HCT116 (cell line): Measurements from ENCODE around the gene MBLAC1. TPM values are rescaled to one million over a fixed set of nuclear protein-coding genes. Genes with fewer than 3 reads are reported as not detected.

Experiments used
- ATAC-seq: fragments of 200-7000 bp; cut with Tn5 transposase; 2 replicates; pipeline ENCODE4 v1.9.1; 2020; ENCODE audit warnings: mild to moderate bottlenecking, moderate library complexity
- BruUV-seq: library from RNA; stranded (reverse); fragments of 400-500 nt; replicated peaks from 2 replicates; lab custom pipeline; 2021; lab: Mats Ljungman, UMichigan
- CTCF ChIA-PET: fragments of 300-600 bp; sonication (Branson Sonifier 250); formaldehyde crosslinking; loops from one replicate; lab custom pipeline; 2021; ENCODE audit warnings: antibody characterized with exemption; lab: Charles Lee
- POLR2A ChIA-PET: fragments of 300-600, 350-600 bp; sonication (Branson Sonifier 250); formaldehyde crosslinking; loops from one replicate; lab custom pipeline; 2021; ENCODE audit warnings: antibody characterized with exemption; lab: Charles Lee
- RAD21 ChIA-PET, 2 experiments: fragments of 300-600 bp; sonication (Branson Sonifier 250); formaldehyde crosslinking; loops; one replicate each; lab custom pipeline; 2023; ENCODE audit warnings: low total read pairs in 2 of 2; ENCODE audit not compliant: uncharacterized antibody in 2 of 2, unreplicated experiment in 2 of 2, low non-redundant PET in 1 of 2; lab: Charles Lee
- DNase-seq: peaks from one replicate; pipeline ENCODE4 v3.0.0-alpha.2; 2010; ENCODE audit warnings: low read depth, low spot score
- H2AFZ ChIP-seq: fragments of 200-600 bp; shearing (Covaris generic), sonication (generic); 2 replicates; pipeline ENCODE4 v1.6.1; 2017; ENCODE audit warnings: low read depth, mixed run types, mixed read lengths, antibody characterized with exemption, low read length; ENCODE audit not compliant: poor library complexity, severe bottlenecking
- H3K27ac ChIP-seq: 2 replicates; pipeline ENCODE4 v1.5.1; 2012; ENCODE audit warnings: low read depth, low read length
- H3K27me3 ChIP-seq: fragments of 200-600 bp; sonication (generic); 2 replicates; pipeline ENCODE4 v1.6.1; 2016; ENCODE audit warnings: mixed run types, low read length, mixed read lengths; ENCODE audit not compliant: insufficient read depth
- H3K36me3 ChIP-seq, 2 experiments: fragments of 200-500 bp in 1 of 2; fragments of 200-600 bp in 1 of 2; sonication (Bioruptor generic) in 1 of 2; sonication (generic) in 1 of 2; 2 replicates each; pipeline versions ENCODE4 v1.5.1 to v1.6.1; 2014 to 2016; ENCODE audit warnings: low read length in 2 of 2, inconsistent platforms in 1 of 2, mixed read lengths in 1 of 2, mixed run types in 1 of 2; ENCODE audit not compliant: insufficient read depth in 2 of 2, control insufficient read depth in 1 of 2
- H3K4me1 ChIP-seq, 2 experiments: fragments of 200-600 bp in 1 of 2; sonication (generic) in 1 of 2; 2 replicates each; pipeline versions ENCODE4 v1.5.1 to v1.6.1; 2012 to 2017; ENCODE audit warnings: low read length in 2 of 2, inconsistent platforms in 1 of 2, mild to moderate bottlenecking in 1 of 2, mixed read lengths in 1 of 2, mixed run types in 1 of 2, moderate library complexity in 1 of 2; ENCODE audit not compliant: insufficient read depth in 2 of 2, control insufficient read depth in 1 of 2
- H3K4me2 ChIP-seq: fragments of 200-600 bp; sonication (generic); 2 replicates; pipeline ENCODE4 v1.6.1; 2017; ENCODE audit warnings: mixed run types, low read length, mixed read lengths
- H3K4me3 ChIP-seq, 2 experiments: fragments of 200-600 bp in 1 of 2; sonication (generic) in 1 of 2; replicated peaks in 1 of 2; 2 replicates each; pipeline ENCODE4 v1.5.1; 2011 to 2016; ENCODE audit warnings: low read length in 2 of 2, control low read depth in 1 of 2, low read depth in 1 of 2, mild to moderate bottlenecking in 1 of 2, mixed read lengths in 1 of 2, mixed run types in 1 of 2
- H3K79me2 ChIP-seq: fragments of 200-600 bp; sonication (generic); 2 replicates; pipeline ENCODE4 v1.6.1; 2017; ENCODE audit warnings: mild to moderate bottlenecking, mixed run types, low read length, moderate library complexity, mixed read lengths; ENCODE audit not compliant: insufficient read depth
- H3K9ac ChIP-seq: fragments of 200-600 bp; sonication (generic); 2 replicates; pipeline ENCODE4 v1.6.1; 2016; ENCODE audit warnings: low read length, mixed read lengths
- H3K9me2 ChIP-seq: fragments of 200-600 bp; sonication (generic), shearing (Covaris generic); 2 replicates; pipeline ENCODE4 v1.6.1; 2017; ENCODE audit warnings: mixed run types, mild to moderate bottlenecking, moderate library complexity; ENCODE audit not compliant: insufficient read depth
- H3K9me3 ChIP-seq, 2 experiments: fragments of 200-500 bp in 1 of 2; fragments of 200-600 bp in 1 of 2; sonication (Bioruptor generic) in 1 of 2; sonication (generic) in 1 of 2; 2 replicates each; pipeline ENCODE4 v1.6.1; 2014 to 2017; ENCODE audit warnings: low read length in 2 of 2, mixed read lengths in 2 of 2, inconsistent platforms in 1 of 2, low read depth in 1 of 2, mild to moderate bottlenecking in 1 of 2, mixed run types in 1 of 2, moderate library complexity in 1 of 2; ENCODE audit not compliant: control insufficient read depth in 1 of 2, insufficient read depth in 1 of 2
- H4K20me1 ChIP-seq: fragments of 200-600 bp; sonication (generic), shearing (Covaris generic); 2 replicates; pipeline ENCODE4 v1.6.1; 2017; ENCODE audit warnings: mixed run types, mild to moderate bottlenecking, moderate library complexity; ENCODE audit not compliant: insufficient read depth
- CTCF ChIP-seq, 3 experiments: fragments of 200-600 bp in 1 of 3; sonication (generic) in 1 of 3; IDR thresholded peaks in 2 of 3; conservative IDR thresholded peaks in 1 of 3; 2 replicates each; pipeline ENCODE4 v1.5.1; 2012 to 2017; ENCODE audit warnings: low read depth in 2 of 3, low read length in 2 of 3, antibody characterized with exemption in 1 of 3, borderline replicate concordance in 1 of 3, control low read depth in 1 of 3, mild to moderate bottlenecking in 1 of 3, mixed read lengths in 1 of 3, mixed run types in 1 of 3, moderate library complexity in 1 of 3; ENCODE audit not compliant: insufficient read depth in 1 of 3
- EGR1 ChIP-seq: IDR thresholded peaks from 2 replicates; pipeline ENCODE4 v1.6.1; 2012; ENCODE audit warnings: low read depth
- ELF1 ChIP-seq: IDR thresholded peaks from 2 replicates; pipeline ENCODE4 v1.6.1; 2012; ENCODE audit warnings: low read depth, borderline replicate concordance
- EZH2 ChIP-seq: fragments of 200-600 bp; sonication (generic); IDR thresholded peaks from 2 replicates; pipeline ENCODE4 v1.6.1; 2017; ENCODE audit warnings: antibody characterized with exemption, mixed run types
- EZH2phosphoT487 ChIP-seq: fragments of 200-600 bp; IDR thresholded peaks from 2 replicates; pipeline ENCODE4 v1.6.1; 2018; ENCODE audit warnings: antibody characterized with exemption, borderline replicate concordance
- FOSL1 ChIP-seq: IDR thresholded peaks from 2 replicates; pipeline ENCODE4 v1.6.1; 2012; ENCODE audit warnings: low read depth
- JUND ChIP-seq: IDR thresholded peaks from 2 replicates; pipeline ENCODE4 v1.6.1; 2012
- MAX ChIP-seq: IDR thresholded peaks from 2 replicates; pipeline ENCODE4 v1.6.1; 2012
- RAD21 ChIP-seq: IDR thresholded peaks from 2 replicates; pipeline ENCODE4 v1.6.1; 2012; ENCODE audit warnings: low read depth, mild to moderate bottlenecking
- SIN3A ChIP-seq: IDR thresholded peaks from 2 replicates; pipeline ENCODE4 v1.6.1; 2012; ENCODE audit warnings: low read depth
- SP1 ChIP-seq: IDR thresholded peaks from 2 replicates; pipeline ENCODE4 v1.6.1; 2012; ENCODE audit warnings: low read depth
- SRF ChIP-seq: IDR thresholded peaks from 2 replicates; pipeline ENCODE4 v1.6.1; 2012; ENCODE audit warnings: low read depth
- TCF7L2 ChIP-seq: IDR thresholded peaks from 2 replicates; pipeline ENCODE4 v1.7.0; 2011; ENCODE audit warnings: borderline replicate concordance, inconsistent platforms; ENCODE audit not compliant: insufficient read depth, insufficient read length; ENCODE audit errors: extremely low read depth
- YY1 ChIP-seq: IDR thresholded peaks from 2 replicates; pipeline ENCODE4 v1.6.1; 2011; ENCODE audit warnings: low read length, low read depth, moderate library complexity, mild to moderate bottlenecking; ENCODE audit not compliant: insufficient replicate concordance; ENCODE audit errors: extremely low read depth
- ZBTB33 ChIP-seq: IDR thresholded peaks from 2 replicates; pipeline ENCODE4 v1.6.1; 2011; ENCODE audit warnings: mild to moderate bottlenecking, low read length, moderate library complexity; ENCODE audit not compliant: insufficient replicate concordance; ENCODE audit errors: extremely low read depth
- ZFX ChIP-seq: fragments of 450-650 bp; IDR thresholded peaks from 2 replicates; pipeline ENCODE4 v1.6.1; 2017
- intact Hi-C: fragments of 100-400 bp; cut with micrococcal nuclease; formaldehyde crosslinking; loops from 2 replicates; pipeline ENCODE4 v1.10.0; 2022
- total RNA-seq: library from RNA; stranded (reverse); gene quantifications from one replicate; pipeline ENCODE4 v1.2.1, GENCODE V29; 2021; ENCODE audit not compliant: unreplicated experiment

The MBLAC1 gene
- total RNA-seq, 1 experiment from 2014 or later, result 2.0 TPM

- H3K9ac ChIP-seq, result peak overlapping the region; percentile 84; the same call in 1 of the 2 replicates
- CTCF ChIA-PET, result interaction anchor here (1.0 kb wide), 1 partner anchor 8 kb away, joined by 4 read pairs; the partner anchor contains the start of gene LAMTOR4
These were observed 30.2 kb downstream of the MBLAC1 start for GRCh38 chr7:100157069-100157333.

More at GRCh38 chr7:100157069-100157333, 30.2 kb downstream of the MBLAC1 start:
- no peaks in the 10 kb centered on the region for H3K27me3 ChIP-seq
- H3K27ac ChIP-seq, result peak overlapping the region; percentile 91
- TF ChIP-seq TCF7L2, result no peak
- TF ChIP-seq EGR1, result no peak
- no peak for TF ChIP-seq YY1
- TF ChIP-seq ELF1, result no peak
- no peak for TF ChIP-seq CTCF (IDR thresholded peaks at IDR 0.05 in 2 of 3, conservative IDR thresholded peaks at IDR 0.05 in 1 of 3; ENCODE audit: borderline replicate concordance in 1 of 3, insufficient read depth in 1 of 3, low read depth in 2 of 3, low read length in 2 of 3)
- no peak for TF ChIP-seq RAD21
- TF ChIP-seq SIN3A, result no peak
- no peak for TF ChIP-seq MAX
- TF ChIP-seq ZFX, result no peak
- no peak for TF ChIP-seq EZH2
- no peak for TF ChIP-seq SRF
- TF ChIP-seq ZBTB33, result no peak
- no peak for TF ChIP-seq SP1
- TF ChIP-seq EZH2phosphoT487, result no peak
- no peak for TF ChIP-seq FOSL1
- TF ChIP-seq JUND, result no peak
- peak overlapping the region; percentile 56 to 91 for H3K4me3 ChIP-seq
- no peaks in the 10 kb centered on the region for H3K9me3 ChIP-seq
- ChIA-PET RAD21 (interaction anchor here in 1 of 2 experiments (0.6 kb wide), 1 partner anchor 69 kb away, joined by 11 read pairs; no protein-coding TSS in a partner anchor), POLR2A (no interaction called here)
- peak overlapping the region; percentile 93 for H3K4me2 ChIP-seq
- intact Hi-C loops, result no loop called here
- DNase-seq, result no peak
- H3K36me3 ChIP-seq, result peaks cover 14 to 16% of the 10 kb centered on the region in 2 experiments; a peak in 3 of 4 replicates
- peaks cover 25% of the 10 kb centered on the region for H3K79me2 ChIP-seq
- no TSS peak for BruUV-seq
- H3K4me1 ChIP-seq, result peaks cover 13 to 22% of the 10 kb centered on the region in 2 experiments
- H2AFZ ChIP-seq, result no peak overlapping the region
- ATAC-seq, result no peak
- H4K20me1 ChIP-seq, result no peaks in the 10 kb centered on the region
- no peaks in the 10 kb centered on the region for H3K9me2 ChIP-seq
